GM12891 (cell line): Measurements from ENCODE around the gene ZNF70.

ENCODE experiments used
- SPI1 ChIP-seq: IDR thresholded peaks from 2 replicates; pipeline ENCODE4 v1.6.1; 2011; ENCODE audit warnings: low read depth, low read length, control low read depth
- TAF1 ChIP-seq: IDR thresholded peaks from 2 replicates; pipeline ENCODE4 v1.6.1; 2011; ENCODE audit warnings: low read depth, low read length, control low read depth

- TF ChIP-seq TAF1: no peak
- no peak for TF ChIP-seq SPI1
These were observed 8.7 kb upstream of the ZNF70 start for GRCh38 chr22:23759566-23759965.
